Sigmoid colon (tissue), 7 donors: ENCODE results near the gene MICAL2. TPM values are rescaled to one million over a fixed set of nuclear protein-coding genes. Genes with fewer than 3 reads are reported as not detected.
A peak's percentile ranks its signal among the peaks of the same experiment; 100 is the strongest.

Source experiments
- DNase-seq: peaks from one replicate; pipeline ENCODE4 v3.0.0-alpha.2; 2019
- H3K27ac ChIP-seq, 4 donors: fragments of 200-600 bp; sonication (generic); one replicate each; pipeline ENCODE4 v1.5.1; 2016 to 2019; ENCODE audit warnings: mild to moderate bottlenecking in 1 of 4
- H3K27me3 ChIP-seq, 3 donors: fragments of 200-600 bp; sonication (generic); one replicate each; pipeline ENCODE4 v1.5.1; 2019; ENCODE audit warnings: mild to moderate bottlenecking in 1 of 3
- H3K36me3 ChIP-seq, 4 donors: fragments of 200-600 bp; sonication (generic); one replicate each; pipeline ENCODE4 v1.5.1; 2016 to 2019
- H3K4me1 ChIP-seq, 4 donors: fragments of 200-600 bp; sonication (generic); one replicate each; pipeline ENCODE4 v1.5.1; 2017 to 2019
- H3K4me3 ChIP-seq, 4 donors: fragments of 200-600 bp; sonication (generic); one replicate each; pipeline ENCODE4 v1.5.1; 2017 to 2019; ENCODE audit warnings: mild to moderate bottlenecking in 2 of 4, moderate library complexity in 1 of 4
- H3K9me3 ChIP-seq, 4 donors: fragments of 200-600 bp in 3 of 4; sonication (generic) in 3 of 4; one replicate each; pipeline versions ENCODE4 v1.5.1 to v1.6.1; 2013 to 2019
- EP300 ChIP-seq, 4 donors: sonication (generic); formaldehyde crosslinking; IDR thresholded peaks; one replicate each; pipeline ENCODE4 v1.6.1; 2017; ENCODE audit warnings: antibody characterized with exemption in 4 of 4
- POLR2A ChIP-seq, 2 donors: fragments of 450-650 bp; IDR thresholded peaks; one replicate each; pipeline ENCODE4 v1.6.1; 2016; ENCODE audit warnings: antibody characterized with exemption in 2 of 2, mild to moderate bottlenecking in 2 of 2, moderate library complexity in 2 of 2
- POLR2AphosphoS5 ChIP-seq, 4 donors: sonication (generic); formaldehyde crosslinking; IDR thresholded peaks; one replicate each; pipeline ENCODE4 v1.6.1; 2017; ENCODE audit warnings: antibody characterized with exemption in 4 of 4
- WGBS, 2 donors: extraction: QIAGEN DNeasy Blood & Tissue Kit; methylation state at CpG; one replicate each; pipeline ENCODE4 v1.1.7; 2013; 5-methylcytosine and 5-hydroxymethylcytosine counted together
- intact Hi-C: fragments of 100-400 bp; cut with DNase I; formaldehyde crosslinking; loops from one replicate; pipeline ENCODE4 v1.15.1; 2023
- polyA plus RNA-seq, 3 donors: library from polyadenylated mRNA; stranded (reverse); fragments of 200-250 nt; gene quantifications; one replicate each; pipeline ENCODE4 v1.2.3, GENCODE V29; 2013
- total RNA-seq, 4 donors: library from RNA; depleted of rRNA; stranded (reverse); fragments of >200 nt; gene quantifications; one replicate each; pipeline ENCODE4 v1.1.0, GENCODE V29; 2016
- TF ChIP-seq, protein P1 (sequence below), 4 experiments: fragments of 450-650 bp in 3 of 4; fragments of 200-600 bp in 1 of 4; IDR thresholded peaks; one replicate each; pipeline ENCODE4 v1.5.1; 2016 to 2019; ENCODE audit warnings: antibody characterized with exemption in 4 of 4, mild to moderate bottlenecking in 3 of 4, moderate library complexity in 2 of 4
- donor health status: healthy with polysubstance abuse.
- donor health status: Bipolar disorder and iron deficiency.
- donor health status: healthy.

The MICAL2 gene
- total and polyA plus RNA-seq, 7 donors = 36.6 to 145 (median 115) TPM

DNA sequence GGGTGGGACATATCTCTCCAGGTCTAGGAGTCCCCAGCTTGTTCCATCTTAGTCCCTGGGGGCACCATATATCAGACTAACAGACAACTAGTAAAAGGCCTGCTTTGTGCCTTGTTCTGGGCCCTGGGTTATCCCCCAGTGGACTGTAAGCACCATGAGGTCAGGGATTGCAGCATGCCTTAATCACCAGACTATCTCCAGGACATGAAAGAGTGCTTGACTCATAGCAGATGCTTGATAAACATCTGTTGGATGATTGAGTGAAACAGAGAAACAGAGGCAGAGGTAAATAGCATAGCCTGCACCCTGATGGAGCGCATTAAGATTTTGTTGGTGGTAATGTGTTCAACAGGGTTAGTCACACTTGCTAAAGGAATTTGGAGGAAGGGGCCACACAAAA lies 94.1 kb downstream of the MICAL2 start:
- intact Hi-C loops = no loop called here
- Histone ChIP-seq H3K27me3 (no peaks in the 10 kb centered on the region), H3K4me3 (no peak overlapping the region), H3K4me1 (peaks cover 0 to 60% (median 36%) of the 10 kb centered on the region in 4 donors), H3K9me3 (no peaks in the 10 kb centered on the region), H3K27ac (no peak overlapping the region), H3K36me3 (peaks cover 0 to 40% (median 16%) of the 10 kb centered on the region in 4 donors)
- 97 to 99% methylated on average over 1 of the region's 1 CpG for WGBS, 2 donors
- TF ChIP-seq, protein P1, sequence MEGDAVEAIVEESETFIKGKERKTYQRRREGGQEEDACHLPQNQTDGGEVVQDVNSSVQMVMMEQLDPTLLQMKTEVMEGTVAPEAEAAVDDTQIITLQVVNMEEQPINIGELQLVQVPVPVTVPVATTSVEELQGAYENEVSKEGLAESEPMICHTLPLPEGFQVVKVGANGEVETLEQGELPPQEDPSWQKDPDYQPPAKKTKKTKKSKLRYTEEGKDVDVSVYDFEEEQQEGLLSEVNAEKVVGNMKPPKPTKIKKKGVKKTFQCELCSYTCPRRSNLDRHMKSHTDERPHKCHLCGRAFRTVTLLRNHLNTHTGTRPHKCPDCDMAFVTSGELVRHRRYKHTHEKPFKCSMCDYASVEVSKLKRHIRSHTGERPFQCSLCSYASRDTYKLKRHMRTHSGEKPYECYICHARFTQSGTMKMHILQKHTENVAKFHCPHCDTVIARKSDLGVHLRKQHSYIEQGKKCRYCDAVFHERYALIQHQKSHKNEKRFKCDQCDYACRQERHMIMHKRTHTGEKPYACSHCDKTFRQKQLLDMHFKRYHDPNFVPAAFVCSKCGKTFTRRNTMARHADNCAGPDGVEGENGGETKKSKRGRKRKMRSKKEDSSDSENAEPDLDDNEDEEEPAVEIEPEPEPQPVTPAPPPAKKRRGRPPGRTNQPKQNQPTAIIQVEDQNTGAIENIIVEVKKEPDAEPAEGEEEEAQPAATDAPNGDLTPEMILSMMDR (IDR thresholded peaks at IDR 0.05) = no peak
- TF ChIP-seq POLR2A (IDR thresholded peaks at IDR 0.05) = no peak
- TF ChIP-seq EP300 (IDR thresholded peaks at IDR 0.05) = no peak
- DNase-seq = no peak

DNA sequence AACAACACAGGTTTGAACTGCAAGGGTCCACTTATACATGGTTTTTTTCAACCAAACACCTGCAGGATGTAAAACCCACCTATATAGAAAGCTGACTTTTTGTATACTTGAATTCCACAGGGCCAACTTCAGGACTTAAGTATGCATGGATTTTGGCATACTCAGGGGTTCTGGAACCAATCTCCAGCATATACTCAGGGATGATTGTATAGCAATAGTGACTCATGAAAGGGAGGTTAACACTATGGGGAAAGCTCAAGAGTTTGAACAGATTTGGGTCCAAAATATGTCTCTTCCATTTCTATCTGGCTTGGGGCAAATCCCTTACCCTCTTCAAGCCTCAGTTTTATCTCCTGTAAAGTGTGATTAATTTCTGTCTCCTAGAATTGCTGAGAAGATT lies 94.9 kb downstream of the MICAL2 start:
- Histone ChIP-seq H3K9me3 (no peaks in the 10 kb centered on the region), H3K27me3 (no peaks in the 10 kb centered on the region), H3K4me1 (peaks cover 0 to 59% (median 33%) of the 10 kb centered on the region in 4 donors), H3K27ac (peak overlapping the region in 2 of 4 donors; percentile 32 to 40), H3K36me3 (peaks cover 0 to 49% (median 16%) of the 10 kb centered on the region in 4 donors), H3K4me3 (no peak overlapping the region)
- intact Hi-C loops = no loop called here
- DNase-seq = no peak
- no peak for TF ChIP-seq EP300 (IDR thresholded peaks at IDR 0.05)
- no peak for TF ChIP-seq POLR2AphosphoS5 (IDR thresholded peaks at IDR 0.05)
- TF ChIP-seq, protein P1 (IDR thresholded peaks at IDR 0.05) = no peak

DNA sequence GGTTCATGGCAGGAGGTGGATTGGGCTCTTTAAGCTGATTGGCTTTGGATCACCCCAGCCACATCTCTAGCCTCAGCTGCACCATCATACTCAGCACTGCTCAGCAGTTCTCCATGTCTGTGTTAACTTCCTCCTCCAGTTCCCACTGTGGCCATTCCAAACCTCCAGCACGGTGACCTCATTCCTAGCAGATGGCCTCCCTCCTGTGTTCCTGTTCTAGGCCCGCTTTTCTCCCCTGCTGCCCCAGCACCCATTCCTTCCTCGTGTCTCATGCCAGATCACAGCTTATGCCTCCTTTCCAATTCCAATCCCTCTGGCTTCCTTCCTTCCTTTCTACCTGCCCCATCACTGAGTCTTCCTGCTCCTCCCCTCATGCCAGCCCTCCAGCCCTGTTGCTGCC lies 96.1 kb downstream of the MICAL2 start:
- no peak for DNase-seq
- TF ChIP-seq POLR2A (IDR thresholded peaks at IDR 0.05) = no peak
- TF ChIP-seq, protein P1 (IDR thresholded peaks at IDR 0.05) = no peak
- no peak for TF ChIP-seq EP300 (IDR thresholded peaks at IDR 0.05)
- no peak for TF ChIP-seq POLR2AphosphoS5 (IDR thresholded peaks at IDR 0.05)
- Histone ChIP-seq H3K4me3 (no peak overlapping the region), H3K36me3 (peaks cover 0 to 58% (median 20%) of the 10 kb centered on the region in 4 donors), H3K4me1 (peaks cover 0 to 48% (median 22%) of the 10 kb centered on the region in 4 donors), H3K9me3 (no peaks in the 10 kb centered on the region), H3K27ac (peak overlapping the region in 2 of 4 donors; percentile 32 to 40), H3K27me3 (no peaks in the 10 kb centered on the region)
- intact Hi-C loops = no loop called here
- WGBS, 2 donors = 85 to 92% methylated on average over 3 of the region's 3 CpGs

DNA sequence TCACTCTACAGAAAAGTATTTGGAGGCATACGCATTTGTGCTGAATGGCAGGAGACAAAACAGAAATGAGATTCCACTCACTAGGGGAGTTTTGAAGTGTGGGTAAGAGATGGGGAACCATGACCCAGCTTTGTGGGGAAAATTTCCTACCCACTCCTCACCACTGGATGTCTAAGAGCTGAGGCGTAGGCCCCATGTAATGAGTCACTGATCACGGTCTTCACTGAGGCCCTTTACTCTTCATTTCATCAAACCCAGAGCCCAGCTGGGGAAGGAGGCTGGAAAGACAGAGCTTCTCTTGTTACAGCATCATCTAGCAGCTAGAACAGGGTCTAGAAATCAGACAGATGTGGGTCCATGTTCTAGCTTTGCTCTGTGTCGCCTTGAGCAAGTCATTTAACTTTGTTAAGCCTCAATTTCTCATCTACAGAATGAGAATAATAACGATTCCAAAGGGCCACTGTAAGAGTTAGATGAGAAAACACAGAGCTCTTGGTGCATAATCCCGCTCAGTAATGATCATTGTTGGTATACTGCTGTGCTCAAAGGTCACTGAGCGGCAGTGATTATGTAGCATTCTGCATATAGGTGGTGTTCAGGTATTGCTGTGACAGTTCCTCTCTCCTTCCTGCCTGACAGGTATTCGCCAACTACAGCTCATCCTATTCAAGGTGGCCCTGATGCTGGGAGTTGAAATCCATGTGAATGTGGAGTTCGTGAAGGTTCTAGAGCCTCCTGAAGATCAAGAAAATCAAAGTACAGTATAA lies 97.2 kb downstream of the MICAL2 start:
- TF ChIP-seq, protein P1 (IDR thresholded peaks at IDR 0.05) = no peak
- no peak for TF ChIP-seq POLR2A (IDR thresholded peaks at IDR 0.05)
- intact Hi-C loops = no loop called here

More for the DNA sequence above, 97.2 kb downstream of the MICAL2 start:
- H3K9me3 ChIP-seq = no peaks in the 10 kb centered on the region
- H3K4me3 ChIP-seq = no peak overlapping the region
- no peak for DNase-seq
- 28 to 71% methylated on average over 9 of the region's 9 CpGs for WGBS, 2 donors
- peaks cover 0 to 60% (median 20%) of the 10 kb centered on the region in 4 donors for H3K36me3 ChIP-seq
- H3K4me1 ChIP-seq = peaks cover 0 to 40% (median 21%) of the 10 kb centered on the region in 4 donors
- H3K27ac ChIP-seq = peak overlapping the region in 2 of 4 donors; percentile 25 to 32
- H3K27me3 ChIP-seq = no peaks in the 10 kb centered on the region
